Measurements from ENCODE around the gene TOR1AIP1.
"Not testable (repeated sequence)": the region's sequence is repeated elsewhere in the genome, so short reads cannot be mapped to it uniquely, and the experiment has no call there.

The TOR1AIP1 gene, protein sequence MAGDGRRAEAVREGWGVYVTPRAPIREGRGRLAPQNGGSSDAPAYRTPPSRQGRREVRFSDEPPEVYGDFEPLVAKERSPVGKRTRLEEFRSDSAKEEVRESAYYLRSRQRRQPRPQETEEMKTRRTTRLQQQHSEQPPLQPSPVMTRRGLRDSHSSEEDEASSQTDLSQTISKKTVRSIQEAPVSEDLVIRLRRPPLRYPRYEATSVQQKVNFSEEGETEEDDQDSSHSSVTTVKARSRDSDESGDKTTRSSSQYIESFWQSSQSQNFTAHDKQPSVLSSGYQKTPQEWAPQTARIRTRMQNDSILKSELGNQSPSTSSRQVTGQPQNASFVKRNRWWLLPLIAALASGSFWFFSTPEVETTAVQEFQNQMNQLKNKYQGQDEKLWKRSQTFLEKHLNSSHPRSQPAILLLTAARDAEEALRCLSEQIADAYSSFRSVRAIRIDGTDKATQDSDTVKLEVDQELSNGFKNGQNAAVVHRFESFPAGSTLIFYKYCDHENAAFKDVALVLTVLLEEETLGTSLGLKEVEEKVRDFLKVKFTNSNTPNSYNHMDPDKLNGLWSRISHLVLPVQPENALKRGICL

DNA sequence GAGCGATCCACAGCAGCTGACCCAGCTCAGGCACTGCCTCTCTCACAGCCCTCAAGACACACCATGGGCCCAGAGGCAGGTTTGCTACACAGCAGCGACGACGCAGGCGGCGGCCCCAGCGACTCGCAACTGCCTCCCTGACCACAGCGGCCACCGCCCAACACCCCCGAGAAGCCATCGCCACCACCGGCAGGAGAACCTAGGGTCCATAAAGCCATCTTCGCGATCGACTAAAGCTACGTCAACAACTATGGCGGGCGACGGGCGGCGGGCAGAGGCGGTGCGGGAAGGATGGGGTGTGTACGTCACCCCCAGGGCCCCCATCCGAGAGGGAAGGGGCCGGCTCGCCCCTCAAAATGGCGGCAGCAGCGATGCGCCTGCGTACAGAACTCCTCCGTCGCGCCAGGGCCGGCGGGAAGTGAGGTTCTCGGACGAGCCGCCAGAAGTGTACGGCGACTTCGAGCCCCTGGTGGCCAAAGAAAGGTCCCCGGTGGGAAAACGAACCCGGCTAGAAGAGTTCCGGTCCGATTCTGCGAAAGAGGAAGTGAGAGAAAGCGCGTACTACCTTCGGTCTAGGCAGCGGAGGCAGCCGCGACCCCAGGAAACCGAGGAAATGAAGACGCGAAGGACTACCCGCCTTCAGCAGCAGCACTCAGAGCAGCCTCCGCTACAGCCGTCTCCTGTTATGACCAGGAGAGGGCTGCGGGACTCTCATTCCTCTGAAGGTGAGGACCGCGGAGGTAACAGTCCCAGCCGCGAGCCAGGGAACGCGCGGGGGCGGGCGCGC is at the start of gene TOR1AIP1:
Gene TOR1AIP1, plus strand, starts transcription at position 33 of the 787 bp plus-strand sequence. Its CDS starts 218 bp downstream, at position 251.
- DNase-seq (ENCODE audit: low read depth in 2 of 2) = peak; percentile 93 to 94

GRCh38 chr1:179836686-179837445 is 45.2 kb upstream of the TOR1AIP1 start:
- DNase-seq (ENCODE audit: low read depth in 2 of 2) = not testable (repeated sequence)

GRCh38 chr1:179840107-179840506 is 42.0 kb upstream of the TOR1AIP1 start:
- DNase-seq (ENCODE audit: low read depth in 2 of 2) = no peak

GRCh38 chr1:179848233-179848632 is 33.9 kb upstream of the TOR1AIP1 start:
- no peak for DNase-seq (ENCODE audit: low read depth in 2 of 2)

DNA sequence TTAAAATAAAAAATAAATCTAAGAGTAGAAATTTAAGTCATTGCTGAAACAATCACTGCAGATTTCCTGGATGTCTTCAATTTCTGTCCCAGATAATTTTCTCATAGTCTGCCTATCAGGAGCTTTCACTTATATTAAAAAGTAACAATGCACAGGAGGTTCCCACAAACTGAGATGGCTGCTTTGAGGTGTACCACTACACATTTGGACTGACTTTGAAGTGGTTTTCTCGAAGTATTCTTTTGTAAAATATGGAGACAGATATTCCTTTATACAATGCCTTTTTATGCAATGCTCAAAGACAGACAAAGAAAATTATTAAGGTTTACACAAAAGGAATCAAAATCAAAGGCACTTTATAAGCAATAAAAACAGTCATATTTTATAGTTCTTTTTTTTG is 29.0 kb upstream of the TOR1AIP1 start:
- no peak for DNase-seq (ENCODE audit: low read depth in 2 of 2)

DNA sequence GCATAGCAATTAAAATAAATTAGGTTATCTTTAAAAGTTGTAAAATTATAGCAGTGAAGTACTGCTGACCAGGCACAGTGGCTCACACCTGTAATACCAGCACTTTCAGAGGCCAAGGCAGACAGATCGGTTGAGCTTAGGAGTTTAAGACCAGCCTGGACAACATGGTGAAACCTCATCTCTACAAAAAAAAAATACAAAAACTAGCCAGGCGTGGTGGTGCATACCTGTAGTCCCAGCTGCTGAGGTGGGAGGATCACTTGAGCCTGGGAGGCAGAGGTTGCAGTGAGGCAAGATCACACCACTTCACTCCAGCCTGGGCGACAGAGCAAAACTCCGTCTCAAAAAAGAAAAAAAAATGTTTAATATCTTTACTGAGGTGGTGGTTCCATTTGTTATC is 26.3 kb upstream of the TOR1AIP1 start:
- not testable (repeated sequence) for DNase-seq (ENCODE audit: low read depth in 2 of 2)

GRCh38 chr1:179856296-179856695 is 25.8 kb upstream of the TOR1AIP1 start:
- DNase-seq (ENCODE audit: low read depth in 2 of 2) = no peak

GRCh38 chr1:179857009-179857408 is 25.1 kb upstream of the TOR1AIP1 start:
- DNase-seq (ENCODE audit: low read depth in 2 of 2) = no peak

DNA sequence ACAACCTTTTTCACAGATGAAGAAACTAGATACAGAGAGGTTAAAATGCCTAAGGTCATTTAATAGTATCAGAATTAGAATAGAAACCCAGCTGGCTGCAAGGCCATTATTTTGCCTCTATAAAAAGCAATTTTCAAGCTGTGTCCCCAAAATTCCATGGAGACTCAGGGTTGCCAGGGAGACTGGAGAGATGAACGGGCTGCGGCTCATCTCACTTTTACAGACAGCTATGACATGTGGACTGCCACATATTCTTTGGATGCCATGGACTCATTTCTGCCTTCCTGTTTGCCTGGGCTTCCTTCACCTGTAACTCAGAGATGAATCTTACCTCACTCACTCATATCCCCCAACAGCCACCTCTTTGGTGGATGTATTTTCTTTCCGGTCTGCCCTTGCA is 21.4 kb upstream of the TOR1AIP1 start:
- DNase-seq (ENCODE audit: low read depth in 2 of 2) = no peak

- DNase-seq (ENCODE audit: low read depth in 2 of 2) = no peak
Observed at GRCh38 chr1:179865377-179865776, 16.7 kb upstream of the TOR1AIP1 start.

DNA sequence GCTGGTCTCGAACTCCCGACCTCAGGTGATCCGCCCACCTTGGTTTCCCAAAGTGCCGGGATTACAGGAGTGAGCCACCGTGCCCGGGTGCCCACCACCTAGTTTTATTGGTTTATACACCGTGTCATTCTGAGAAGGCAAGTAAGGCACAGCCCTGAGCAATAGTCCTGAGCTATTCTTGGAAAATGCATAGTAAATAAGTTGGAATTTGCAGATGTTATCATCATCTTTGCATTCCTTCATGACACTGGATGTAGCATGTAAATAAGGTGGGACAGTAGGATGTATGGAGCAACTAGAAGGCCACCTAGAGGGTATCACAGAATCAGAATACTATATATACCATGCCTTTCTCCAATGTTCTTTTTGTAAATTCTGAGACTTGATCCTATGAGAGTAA is 15.5 kb upstream of the TOR1AIP1 start:
- no peak for DNase-seq (ENCODE audit: low read depth in 2 of 2)

DNA sequence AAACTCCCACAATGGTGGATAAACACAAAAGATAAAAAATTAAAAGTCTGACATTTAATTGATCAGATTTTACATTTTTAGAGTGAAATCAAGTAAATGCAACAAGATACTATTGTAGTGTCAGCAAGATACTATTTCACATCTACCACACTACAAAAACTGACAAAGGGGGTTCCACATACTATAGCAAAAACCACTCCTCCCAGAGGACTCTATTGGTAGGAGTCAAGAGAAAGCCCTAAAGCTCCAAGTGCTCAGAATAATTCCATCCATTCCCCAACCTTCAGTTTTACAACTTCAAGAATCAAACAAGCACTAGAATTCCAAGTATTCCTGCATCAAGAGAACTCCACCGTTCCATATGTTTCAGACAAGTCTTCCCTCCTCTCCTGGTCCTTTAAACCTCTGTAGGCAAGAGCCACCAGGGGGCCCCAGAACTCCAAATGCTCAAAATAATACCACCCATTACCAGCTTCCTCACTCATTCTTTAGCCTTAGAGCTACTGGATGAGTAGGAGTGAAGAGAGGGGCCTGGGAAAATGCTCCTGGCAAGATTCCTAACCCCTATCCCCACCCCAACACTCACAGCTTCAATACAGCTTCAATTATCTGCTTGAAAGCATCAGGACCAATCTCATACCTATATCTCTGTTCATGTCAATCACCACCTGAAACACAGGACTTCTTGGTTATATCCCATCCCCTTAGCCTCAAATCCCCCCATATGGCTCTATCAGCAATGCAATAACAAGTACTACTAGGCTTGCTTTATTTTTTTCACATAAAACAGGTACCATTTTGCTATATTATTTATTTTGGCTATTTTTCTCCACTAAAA is 14.4 kb upstream of the TOR1AIP1 start:
- peak; percentile 8 to 15 for DNase-seq (ENCODE audit: low read depth in 2 of 2)

GRCh38 chr1:179870870-179871269 is 11.2 kb upstream of the TOR1AIP1 start:
- DNase-seq (ENCODE audit: low read depth in 2 of 2) = no peak

DNA sequence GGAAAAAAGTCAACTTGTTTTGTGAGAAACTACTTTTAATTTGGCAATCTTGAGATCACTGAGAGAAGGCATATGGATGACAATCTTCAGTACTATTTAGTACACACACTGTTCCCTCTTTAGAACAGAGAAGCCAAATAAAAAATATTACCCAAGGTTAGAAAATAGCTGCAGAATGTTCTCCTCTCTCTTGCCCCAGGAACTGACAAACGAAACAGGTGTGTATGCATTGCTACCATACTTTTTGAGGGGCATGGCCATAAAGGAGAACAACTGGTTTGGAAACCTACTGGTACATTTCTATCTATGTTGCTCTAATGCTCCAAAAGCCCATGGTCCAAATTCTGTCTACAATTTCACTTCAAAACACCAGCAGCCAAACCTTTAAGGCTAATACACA is 10.1 kb upstream of the TOR1AIP1 start:
- DNase-seq (ENCODE audit: low read depth in 2 of 2) = no peak

- no peak for DNase-seq (ENCODE audit: low read depth in 2 of 2)
Observed at GRCh38 chr1:179872558-179872957, 9.5 kb upstream of the TOR1AIP1 start.

- DNase-seq (ENCODE audit: low read depth in 2 of 2) = no peak
Observed at GRCh38 chr1:179873438-179873851, 8.6 kb upstream of the TOR1AIP1 start.

- no peak for DNase-seq (ENCODE audit: low read depth in 2 of 2)
Observed at GRCh38 chr1:179875596-179876299, 6.3 kb upstream of the TOR1AIP1 start.

DNA sequence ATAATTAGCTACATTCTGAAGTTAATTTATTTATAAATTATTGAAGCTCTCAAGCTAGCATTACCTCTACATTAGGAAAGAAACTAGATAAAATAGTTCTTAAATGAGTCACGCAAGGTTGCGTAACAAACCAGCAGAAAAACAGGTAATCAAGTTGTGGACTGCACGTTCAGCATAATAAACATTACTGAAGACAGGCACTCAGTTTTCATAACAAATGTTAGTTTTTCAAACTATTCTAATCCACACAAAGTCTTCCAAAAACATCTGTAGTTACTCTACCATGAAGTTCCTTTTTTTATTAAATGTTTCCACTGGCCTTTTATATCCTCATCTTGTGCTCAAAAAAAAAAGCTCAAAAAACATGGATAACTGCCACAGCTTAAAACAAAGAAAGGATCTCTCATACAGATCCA is 5.8 kb upstream of the TOR1AIP1 start:
- no peak for DNase-seq (ENCODE audit: low read depth in 2 of 2)

DNA sequence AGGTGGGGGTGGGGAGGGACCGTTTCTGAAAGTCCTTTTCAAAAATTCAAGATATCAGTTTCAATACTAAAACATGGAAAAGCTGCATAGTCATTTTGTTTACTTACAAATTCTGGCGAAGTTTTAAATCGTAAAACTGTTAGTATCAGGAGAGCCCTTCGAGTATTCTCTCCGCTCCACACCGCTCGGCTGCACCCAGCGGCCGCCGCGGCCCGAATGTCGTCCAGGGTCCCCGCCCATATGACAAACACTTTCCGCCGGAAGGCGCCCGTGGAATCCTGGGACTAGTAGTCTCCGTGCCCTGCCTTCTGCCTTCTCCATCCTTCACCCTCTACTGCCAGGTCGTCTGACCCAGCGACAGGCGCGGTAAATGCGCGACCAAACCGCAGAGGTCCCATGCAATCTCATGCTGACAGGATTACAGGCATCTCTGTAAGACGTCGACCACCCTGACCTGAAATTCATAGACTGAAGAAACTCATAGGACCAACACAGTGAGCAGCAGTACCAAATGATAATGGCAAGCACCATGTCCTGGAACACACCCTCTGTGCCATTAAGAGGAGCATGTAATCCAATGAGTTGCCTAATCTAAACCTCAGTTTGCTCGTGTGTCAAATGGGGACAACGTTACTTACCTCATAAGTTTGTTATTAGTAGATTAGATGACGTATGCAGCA is 4.4 kb upstream of the TOR1AIP1 start, which contains the start of gene TOR1AIP2:
Gene TOR1AIP2, minus strand, starts transcription at position 218 of the 680 bp plus-strand sequence. CDS start 25,138 bp downstream, outside the sequence.
- peak; percentile 84 to 88 for DNase-seq (ENCODE audit: low read depth in 2 of 2)

Measured in stimulated activated CD8-positive, alpha-beta memory T cell treated with anti-CD3 and anti-CD28 coated beads, Interleukin-2, amount 100 ng/mL, for 48 hours (primary cell).